HCT116 (cell line): ENCODE data around the gene CYP4F12.

Source experiments
- POLR2A ChIP-seq: IDR thresholded peaks from 2 replicates; pipeline ENCODE4 v1.7.0; 2011; ENCODE audit warnings: borderline replicate concordance; ENCODE audit not compliant: insufficient read depth, insufficient read length; ENCODE audit errors: extremely low read depth
- TCF7L2 ChIP-seq: IDR thresholded peaks from 2 replicates; pipeline ENCODE4 v1.7.0; 2011; ENCODE audit warnings: borderline replicate concordance, inconsistent platforms; ENCODE audit not compliant: insufficient read depth, insufficient read length; ENCODE audit errors: extremely low read depth
- ZFX ChIP-seq: fragments of 450-650 bp; IDR thresholded peaks from 2 replicates; pipeline ENCODE4 v1.6.1; 2017
- TF ChIP-seq, protein P1 (sequence below), 3 experiments: fragments of 200-600 bp in 1 of 3; sonication (generic) in 1 of 3; IDR thresholded peaks in 2 of 3; conservative IDR thresholded peaks in 1 of 3; 2 replicates each; pipeline ENCODE4 v1.5.1; 2012 to 2017; ENCODE audit warnings: low read depth in 2 of 3, low read length in 2 of 3, antibody characterized with exemption in 1 of 3, borderline replicate concordance in 1 of 3, control low read depth in 1 of 3, mild to moderate bottlenecking in 1 of 3, mixed read lengths in 1 of 3, mixed run types in 1 of 3, moderate library complexity in 1 of 3; ENCODE audit not compliant: insufficient read depth in 1 of 3
- TF ChIP-seq, protein P2 (sequence below): IDR thresholded peaks from 2 replicates; pipeline ENCODE4 v1.6.1; 2012

DNA sequence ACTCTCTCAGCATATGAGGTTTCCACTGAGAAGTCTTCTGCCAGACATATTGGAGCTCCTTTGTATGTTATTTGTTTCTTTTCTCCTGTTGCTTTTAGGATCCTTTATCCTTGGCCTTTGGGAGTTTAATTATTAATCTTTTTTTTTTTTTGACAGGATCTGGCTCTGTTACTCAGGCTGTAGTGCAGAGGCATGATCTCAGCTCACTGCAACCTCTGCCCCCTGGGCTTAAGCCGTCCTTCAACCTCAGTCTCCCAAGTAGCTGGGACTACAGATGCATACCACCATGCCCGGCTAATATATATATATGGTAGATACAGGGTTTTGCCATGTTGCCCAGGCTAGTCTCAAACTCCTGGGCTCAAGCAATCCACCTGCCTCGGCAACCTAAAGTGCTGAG, 38.8 kb upstream of the CYP4F12 start:
- TF ChIP-seq, protein P1, sequence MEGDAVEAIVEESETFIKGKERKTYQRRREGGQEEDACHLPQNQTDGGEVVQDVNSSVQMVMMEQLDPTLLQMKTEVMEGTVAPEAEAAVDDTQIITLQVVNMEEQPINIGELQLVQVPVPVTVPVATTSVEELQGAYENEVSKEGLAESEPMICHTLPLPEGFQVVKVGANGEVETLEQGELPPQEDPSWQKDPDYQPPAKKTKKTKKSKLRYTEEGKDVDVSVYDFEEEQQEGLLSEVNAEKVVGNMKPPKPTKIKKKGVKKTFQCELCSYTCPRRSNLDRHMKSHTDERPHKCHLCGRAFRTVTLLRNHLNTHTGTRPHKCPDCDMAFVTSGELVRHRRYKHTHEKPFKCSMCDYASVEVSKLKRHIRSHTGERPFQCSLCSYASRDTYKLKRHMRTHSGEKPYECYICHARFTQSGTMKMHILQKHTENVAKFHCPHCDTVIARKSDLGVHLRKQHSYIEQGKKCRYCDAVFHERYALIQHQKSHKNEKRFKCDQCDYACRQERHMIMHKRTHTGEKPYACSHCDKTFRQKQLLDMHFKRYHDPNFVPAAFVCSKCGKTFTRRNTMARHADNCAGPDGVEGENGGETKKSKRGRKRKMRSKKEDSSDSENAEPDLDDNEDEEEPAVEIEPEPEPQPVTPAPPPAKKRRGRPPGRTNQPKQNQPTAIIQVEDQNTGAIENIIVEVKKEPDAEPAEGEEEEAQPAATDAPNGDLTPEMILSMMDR (IDR thresholded peaks at IDR 0.05 in 2 of 3, conservative IDR thresholded peaks at IDR 0.05 in 1 of 3; ENCODE audit: borderline replicate concordance in 1 of 3, insufficient read depth in 1 of 3, low read depth in 2 of 3, low read length in 2 of 3) = no peak
- TF ChIP-seq TCF7L2 (no peak), ZFX (no peak), POLR2A (no peak)
- TF ChIP-seq, protein P2, sequence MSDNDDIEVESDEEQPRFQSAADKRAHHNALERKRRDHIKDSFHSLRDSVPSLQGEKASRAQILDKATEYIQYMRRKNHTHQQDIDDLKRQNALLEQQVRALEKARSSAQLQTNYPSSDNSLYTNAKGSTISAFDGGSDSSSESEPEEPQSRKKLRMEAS = no peak
